Esophagus (tissue), 2 donors: ENCODE measurements around the gene SLC17A8. TPM values are rescaled to one million over a fixed set of nuclear protein-coding genes. Genes with fewer than 3 reads are reported as not detected.

ENCODE experiments used
- H3K27ac ChIP-seq, 2 donors: one replicate each; pipeline ENCODE4 v1.5.1; 2013; ENCODE audit warnings: low read depth in 2 of 2, mild to moderate bottlenecking in 2 of 2, inconsistent platforms in 1 of 2, low read length in 1 of 2, moderate library complexity in 1 of 2
- H3K27me3 ChIP-seq, 2 donors: one replicate each; pipeline ENCODE4 v1.6.1; 2013; ENCODE audit warnings: low read length in 2 of 2, control low read depth in 1 of 2, mild to moderate bottlenecking in 1 of 2; ENCODE audit not compliant: insufficient read depth in 2 of 2, control insufficient read depth in 1 of 2
- H3K36me3 ChIP-seq, 2 donors: one replicate each; pipeline ENCODE4 v1.6.1; 2013; ENCODE audit warnings: low read length in 1 of 2; ENCODE audit not compliant: control insufficient read depth in 2 of 2, insufficient read depth in 2 of 2
- H3K4me1 ChIP-seq, 2 donors: one replicate each; pipeline ENCODE4 v1.6.1; 2013; ENCODE audit warnings: low read length in 1 of 2; ENCODE audit not compliant: control insufficient read depth in 2 of 2, insufficient read depth in 2 of 2
- H3K4me3 ChIP-seq, 2 donors: one replicate each; pipeline ENCODE4 v1.5.1; 2013; ENCODE audit warnings: low read length in 2 of 2, mild to moderate bottlenecking in 2 of 2, low read depth in 1 of 2, moderate library complexity in 1 of 2
- H3K9me3 ChIP-seq, 2 donors: one replicate each; pipeline ENCODE4 v1.6.1; 2013; ENCODE audit warnings: mild to moderate bottlenecking in 2 of 2, low read depth in 1 of 2, low read length in 1 of 2, moderate library complexity in 1 of 2; ENCODE audit not compliant: control insufficient read depth in 2 of 2, insufficient read depth in 1 of 2
- WGBS, 2 donors: extraction: QIAGEN DNeasy Blood & Tissue Kit; methylation state at CpG; one replicate each; pipeline ENCODE4 v1.1.7; 2013; 5-methylcytosine and 5-hydroxymethylcytosine counted together
- polyA plus RNA-seq, 2 donors: library from polyadenylated mRNA; stranded (reverse); fragments of 200-250 nt; gene quantifications; one replicate each; pipeline ENCODE4 v1.2.3, GENCODE V29; 2013
- donor health status: healthy with polysubstance abuse.
- donor health status: Bipolar disorder and iron deficiency.

The SLC17A8 gene
- polyA plus RNA-seq, 2 donors, result not detected

- H3K27ac ChIP-seq, result no peak overlapping the region
- no peaks in the 10 kb centered on the region for H3K9me3 ChIP-seq
- 83 to 84% methylated on average over 9 of the region's 9 CpGs for WGBS, 2 donors
- no peaks in the 10 kb centered on the region for H3K4me1 ChIP-seq
- H3K4me3 ChIP-seq, result no peak overlapping the region
- no peaks in the 10 kb centered on the region for H3K27me3 ChIP-seq
- no peaks in the 10 kb centered on the region for H3K36me3 ChIP-seq
These were observed 27.0 kb downstream of the SLC17A8 start for GRCh38 chr12:100383586-100384558.

- Histone ChIP-seq H3K4me3 (no peak overlapping the region), H3K4me1 (no peaks in the 10 kb centered on the region), H3K36me3 (no peaks in the 10 kb centered on the region), H3K9me3 (no peaks in the 10 kb centered on the region), H3K27me3 (no peaks in the 10 kb centered on the region), H3K27ac (no peak overlapping the region)
- WGBS, 2 donors, result 73 to 77% methylated on average over 5 of the region's 5 CpGs
These were observed 27.7 kb downstream of the SLC17A8 start for GRCh38 chr12:100384559-100384935.

GRCh38 chr12:100388382-100388781 lies 31.5 kb downstream of the SLC17A8 start:
- Histone ChIP-seq H3K4me1 (no peaks in the 10 kb centered on the region), H3K27me3 (no peaks in the 10 kb centered on the region), H3K27ac (no peak overlapping the region), H3K9me3 (no peaks in the 10 kb centered on the region), H3K4me3 (no peak overlapping the region), H3K36me3 (no peaks in the 10 kb centered on the region)
- WGBS, 2 donors, result 79 to 82% methylated on average over 5 of the region's 5 CpGs

- Histone ChIP-seq H3K27ac (no peak overlapping the region), H3K9me3 (no peaks in the 10 kb centered on the region), H3K27me3 (no peaks in the 10 kb centered on the region), H3K4me3 (no peak overlapping the region), H3K4me1 (no peaks in the 10 kb centered on the region), H3K36me3 (no peaks in the 10 kb centered on the region)
- WGBS, 2 donors, result 65 to 72% methylated on average over 2 of the region's 2 CpGs
These were observed 35.0 kb downstream of the SLC17A8 start for GRCh38 chr12:100391856-100392255.

GRCh38 chr12:100393200-100393599 lies 36.3 kb downstream of the SLC17A8 start:
- H3K9me3 ChIP-seq, result no peaks in the 10 kb centered on the region
- H3K4me3 ChIP-seq, result no peak overlapping the region
- H3K27me3 ChIP-seq, result no peaks in the 10 kb centered on the region
- WGBS, 2 donors, result 85 to 90% methylated on average over 6 of the region's 6 CpGs
- no peaks in the 10 kb centered on the region for H3K4me1 ChIP-seq
- no peaks in the 10 kb centered on the region for H3K36me3 ChIP-seq
- H3K27ac ChIP-seq, result no peak overlapping the region

GRCh38 chr12:100395811-100396210 lies 38.9 kb downstream of the SLC17A8 start:
- Histone ChIP-seq H3K27me3 (no peaks in the 10 kb centered on the region), H3K36me3 (no peaks in the 10 kb centered on the region), H3K27ac (no peak overlapping the region), H3K4me1 (no peaks in the 10 kb centered on the region), H3K9me3 (no peaks in the 10 kb centered on the region), H3K4me3 (no peak overlapping the region)
- WGBS, 2 donors, result 80 to 91% methylated on average over 6 of the region's 6 CpGs

GRCh38 chr12:100398307-100398706 lies 41.4 kb downstream of the SLC17A8 start:
- Histone ChIP-seq H3K4me3 (no peak overlapping the region), H3K27me3 (no peaks in the 10 kb centered on the region), H3K4me1 (no peaks in the 10 kb centered on the region), H3K27ac (no peak overlapping the region), H3K36me3 (no peaks in the 10 kb centered on the region), H3K9me3 (no peaks in the 10 kb centered on the region)

GRCh38 chr12:100399095-100399494 lies 42.2 kb downstream of the SLC17A8 start:
- Histone ChIP-seq H3K4me3 (no peak overlapping the region), H3K4me1 (no peaks in the 10 kb centered on the region), H3K27ac (no peak overlapping the region), H3K9me3 (no peaks in the 10 kb centered on the region), H3K36me3 (no peaks in the 10 kb centered on the region), H3K27me3 (no peaks in the 10 kb centered on the region)
- 68 to 81% methylated on average over 2 of the region's 2 CpGs for WGBS, 2 donors

GRCh38 chr12:100401660-100402059 lies 44.8 kb downstream of the SLC17A8 start:
- Histone ChIP-seq H3K27me3 (no peaks in the 10 kb centered on the region), H3K27ac (no peak overlapping the region), H3K36me3 (no peaks in the 10 kb centered on the region), H3K9me3 (no peaks in the 10 kb centered on the region), H3K4me1 (no peaks in the 10 kb centered on the region), H3K4me3 (no peak overlapping the region)

- no peaks in the 10 kb centered on the region for H3K9me3 ChIP-seq
- no peak overlapping the region for H3K4me3 ChIP-seq
- no peaks in the 10 kb centered on the region for H3K4me1 ChIP-seq
- no peaks in the 10 kb centered on the region for H3K36me3 ChIP-seq
- no peaks in the 10 kb centered on the region for H3K27me3 ChIP-seq
- H3K27ac ChIP-seq, result no peak overlapping the region
- WGBS, 2 donors, result 43 to 54% methylated on average over 2 of the region's 2 CpGs
These were observed 45.9 kb downstream of the SLC17A8 start for GRCh38 chr12:100402763-100403162.
